HCT116 (cell line): ENCODE data around the gene MOSPD3. TPM values are rescaled to one million over a fixed set of nuclear protein-coding genes. Genes with fewer than 3 reads are reported as not detected.

Experiments
- ATAC-seq: fragments of 200-7000 bp; cut with Tn5 transposase; 2 replicates; pipeline ENCODE4 v1.9.1; 2020; ENCODE audit warnings: mild to moderate bottlenecking, moderate library complexity
- BruUV-seq: library from RNA; stranded (reverse); fragments of 400-500 nt; replicated peaks from 2 replicates; lab custom pipeline; 2021; lab: Mats Ljungman, UMichigan
- CTCF ChIA-PET: fragments of 300-600 bp; sonication (Branson Sonifier 250); formaldehyde crosslinking; loops from one replicate; lab custom pipeline; 2021; ENCODE audit warnings: antibody characterized with exemption; lab: Charles Lee
- POLR2A ChIA-PET: fragments of 300-600, 350-600 bp; sonication (Branson Sonifier 250); formaldehyde crosslinking; loops from one replicate; lab custom pipeline; 2021; ENCODE audit warnings: antibody characterized with exemption; lab: Charles Lee
- RAD21 ChIA-PET, 2 experiments: fragments of 300-600 bp; sonication (Branson Sonifier 250); formaldehyde crosslinking; loops; one replicate each; lab custom pipeline; 2023; ENCODE audit warnings: low total read pairs in 2 of 2; ENCODE audit not compliant: uncharacterized antibody in 2 of 2, unreplicated experiment in 2 of 2, low non-redundant PET in 1 of 2; lab: Charles Lee
- DNase-seq: peaks from one replicate; pipeline ENCODE4 v3.0.0-alpha.2; 2010; ENCODE audit warnings: low read depth, low spot score
- H2AFZ ChIP-seq: fragments of 200-600 bp; shearing (Covaris generic), sonication (generic); 2 replicates; pipeline ENCODE4 v1.6.1; 2017; ENCODE audit warnings: low read depth, mixed run types, mixed read lengths, antibody characterized with exemption, low read length; ENCODE audit not compliant: poor library complexity, severe bottlenecking
- H3K27ac ChIP-seq: 2 replicates; pipeline ENCODE4 v1.5.1; 2012; ENCODE audit warnings: low read depth, low read length
- H3K27me3 ChIP-seq: fragments of 200-600 bp; sonication (generic); 2 replicates; pipeline ENCODE4 v1.6.1; 2016; ENCODE audit warnings: mixed run types, low read length, mixed read lengths; ENCODE audit not compliant: insufficient read depth
- H3K36me3 ChIP-seq, 2 experiments: fragments of 200-500 bp in 1 of 2; fragments of 200-600 bp in 1 of 2; sonication (Bioruptor generic) in 1 of 2; sonication (generic) in 1 of 2; 2 replicates each; pipeline versions ENCODE4 v1.5.1 to v1.6.1; 2014 to 2016; ENCODE audit warnings: low read length in 2 of 2, inconsistent platforms in 1 of 2, mixed read lengths in 1 of 2, mixed run types in 1 of 2; ENCODE audit not compliant: insufficient read depth in 2 of 2, control insufficient read depth in 1 of 2
- H3K4me1 ChIP-seq, 2 experiments: fragments of 200-600 bp in 1 of 2; sonication (generic) in 1 of 2; 2 replicates each; pipeline versions ENCODE4 v1.5.1 to v1.6.1; 2012 to 2017; ENCODE audit warnings: low read length in 2 of 2, inconsistent platforms in 1 of 2, mild to moderate bottlenecking in 1 of 2, mixed read lengths in 1 of 2, mixed run types in 1 of 2, moderate library complexity in 1 of 2; ENCODE audit not compliant: insufficient read depth in 2 of 2, control insufficient read depth in 1 of 2
- H3K4me2 ChIP-seq: fragments of 200-600 bp; sonication (generic); 2 replicates; pipeline ENCODE4 v1.6.1; 2017; ENCODE audit warnings: mixed run types, low read length, mixed read lengths
- H3K4me3 ChIP-seq, 2 experiments: fragments of 200-600 bp in 1 of 2; sonication (generic) in 1 of 2; replicated peaks in 1 of 2; 2 replicates each; pipeline ENCODE4 v1.5.1; 2011 to 2016; ENCODE audit warnings: low read length in 2 of 2, control low read depth in 1 of 2, low read depth in 1 of 2, mild to moderate bottlenecking in 1 of 2, mixed read lengths in 1 of 2, mixed run types in 1 of 2
- H3K79me2 ChIP-seq: fragments of 200-600 bp; sonication (generic); 2 replicates; pipeline ENCODE4 v1.6.1; 2017; ENCODE audit warnings: mild to moderate bottlenecking, mixed run types, low read length, moderate library complexity, mixed read lengths; ENCODE audit not compliant: insufficient read depth
- H3K9ac ChIP-seq: fragments of 200-600 bp; sonication (generic); 2 replicates; pipeline ENCODE4 v1.6.1; 2016; ENCODE audit warnings: low read length, mixed read lengths
- H3K9me2 ChIP-seq: fragments of 200-600 bp; sonication (generic), shearing (Covaris generic); 2 replicates; pipeline ENCODE4 v1.6.1; 2017; ENCODE audit warnings: mixed run types, mild to moderate bottlenecking, moderate library complexity; ENCODE audit not compliant: insufficient read depth
- H3K9me3 ChIP-seq, 2 experiments: fragments of 200-500 bp in 1 of 2; fragments of 200-600 bp in 1 of 2; sonication (Bioruptor generic) in 1 of 2; sonication (generic) in 1 of 2; 2 replicates each; pipeline ENCODE4 v1.6.1; 2014 to 2017; ENCODE audit warnings: low read length in 2 of 2, mixed read lengths in 2 of 2, inconsistent platforms in 1 of 2, low read depth in 1 of 2, mild to moderate bottlenecking in 1 of 2, mixed run types in 1 of 2, moderate library complexity in 1 of 2; ENCODE audit not compliant: control insufficient read depth in 1 of 2, insufficient read depth in 1 of 2
- H4K20me1 ChIP-seq: fragments of 200-600 bp; sonication (generic), shearing (Covaris generic); 2 replicates; pipeline ENCODE4 v1.6.1; 2017; ENCODE audit warnings: mixed run types, mild to moderate bottlenecking, moderate library complexity; ENCODE audit not compliant: insufficient read depth
- ELF1 ChIP-seq: IDR thresholded peaks from 2 replicates; pipeline ENCODE4 v1.6.1; 2012; ENCODE audit warnings: low read depth, borderline replicate concordance
- FOSL1 ChIP-seq: IDR thresholded peaks from 2 replicates; pipeline ENCODE4 v1.6.1; 2012; ENCODE audit warnings: low read depth
- MAX ChIP-seq: IDR thresholded peaks from 2 replicates; pipeline ENCODE4 v1.6.1; 2012
- POLR2A ChIP-seq: IDR thresholded peaks from 2 replicates; pipeline ENCODE4 v1.7.0; 2011; ENCODE audit warnings: borderline replicate concordance; ENCODE audit not compliant: insufficient read depth, insufficient read length; ENCODE audit errors: extremely low read depth
- RAD21 ChIP-seq: IDR thresholded peaks from 2 replicates; pipeline ENCODE4 v1.6.1; 2012; ENCODE audit warnings: low read depth, mild to moderate bottlenecking
- SIN3A ChIP-seq: IDR thresholded peaks from 2 replicates; pipeline ENCODE4 v1.6.1; 2012; ENCODE audit warnings: low read depth
- TCF7L2 ChIP-seq: IDR thresholded peaks from 2 replicates; pipeline ENCODE4 v1.7.0; 2011; ENCODE audit warnings: borderline replicate concordance, inconsistent platforms; ENCODE audit not compliant: insufficient read depth, insufficient read length; ENCODE audit errors: extremely low read depth
- ZBTB33 ChIP-seq: IDR thresholded peaks from 2 replicates; pipeline ENCODE4 v1.6.1; 2011; ENCODE audit warnings: mild to moderate bottlenecking, low read length, moderate library complexity; ENCODE audit not compliant: insufficient replicate concordance; ENCODE audit errors: extremely low read depth
- intact Hi-C: fragments of 100-400 bp; cut with micrococcal nuclease; formaldehyde crosslinking; loops from 2 replicates; pipeline ENCODE4 v1.10.0; 2022
- total RNA-seq: library from RNA; stranded (reverse); gene quantifications from one replicate; pipeline ENCODE4 v1.2.1, GENCODE V29; 2021; ENCODE audit not compliant: unreplicated experiment

The MOSPD3 gene
- total RNA-seq, 1 experiment from 2014 or later, result 32.8 TPM

GRCh38 chr7:100641463-100641859, 29.1 kb downstream of the MOSPD3 start, which contains the start of gene TFR2:
Gene TFR2 (minus strand): TSS chr7:100641552. CDS start chr7:100641509, 43 bp downstream.
- CTCF ChIA-PET, result interaction anchor here (1.1 kb wide), 1 partner anchor 9 kb away, joined by 3 read pairs; no protein-coding TSS in a partner anchor

More at GRCh38 chr7:100641463-100641859, 29.1 kb downstream of the MOSPD3 start, which contains the start of gene TFR2:
- no peaks in the 10 kb centered on the region for H4K20me1 ChIP-seq
- H3K36me3 ChIP-seq, result no peaks in the 10 kb centered on the region
- DNase-seq (no peak), ATAC-seq (no peak)
- no peak within 1 kb of the TSS for H3K4me3 ChIP-seq
- peaks cover 4 to 13% of the 10 kb centered on the region in 2 experiments for H3K4me1 ChIP-seq
- ChIA-PET POLR2A (no interaction called here), RAD21 (interaction anchor here in 1 of 2 experiments (0.7 kb wide), 1 partner anchor 145 kb away, joined by 3 read pairs; no protein-coding TSS in a partner anchor)
- H3K27me3 ChIP-seq, result no peaks in the 10 kb centered on the region
- H3K9me2 ChIP-seq, result no peaks in the 10 kb centered on the region
- no TSS peak for BruUV-seq
- H3K4me2 ChIP-seq, result peak within 1 kb of the TSS; percentile 23; the same call in 1 of the 2 replicates
- H3K9ac ChIP-seq, result no peak within 1 kb of the TSS
- H3K9me3 ChIP-seq, result no peaks in the 10 kb centered on the region
- TF ChIP-seq SIN3A (no peak), FOSL1 (no peak), MAX (no peak), TCF7L2 (no peak), ELF1 (no peak), POLR2A (no peak), RAD21 (no peak), ZBTB33 (no peak)
- H3K27ac ChIP-seq, result no peak within 1 kb of the TSS; the same call in 1 of the 2 replicates
- intact Hi-C loops, result no loop called here
- no peaks in the 10 kb centered on the region for H3K79me2 ChIP-seq
- H2AFZ ChIP-seq, result no peak within 1 kb of the TSS
